K562 (cell line): ENCODE data around the gene MARS1. TPM values are rescaled to one million over a fixed set of nuclear protein-coding genes. Genes with fewer than 3 reads are reported as not detected.

Source experiments
- HDGF ChIP-seq: fragments of 450-650 bp; IDR thresholded peaks from 2 replicates; pipeline ENCODE4 v1.6.1; 2016
- IRF2 ChIP-seq: sonication (generic); formaldehyde crosslinking; IDR thresholded peaks from 2 replicates; pipeline ENCODE4 v1.8.1; 2022; ENCODE audit warnings: mild to moderate bottlenecking, missing genetic modification reagents
- MAZ ChIP-seq, 2 experiments: fragments of 450-650 bp in 1 of 2; sonication (generic) in 1 of 2; formaldehyde crosslinking; IDR thresholded peaks in 1 of 2; conservative IDR thresholded peaks in 1 of 2; 2 replicates each; pipeline versions ENCODE4 v1.4.0 to v1.5.0; 2020; ENCODE audit warnings: mild to moderate bottlenecking in 1 of 2, missing genetic modification reagents in 1 of 2
- PHTF2 ChIP-seq: fragments of 250-450 bp; sonication (Bioruptor Pico); IDR thresholded peaks from 2 replicates; pipeline ENCODE4 v1.5.0; 2021; ENCODE audit warnings: mild to moderate bottlenecking
- POLR2AphosphoS5 ChIP-seq: IDR thresholded peaks from 2 replicates; pipeline ENCODE4 v1.6.1; 2011; ENCODE audit warnings: mild to moderate bottlenecking, low read depth, low read length, moderate library complexity; ENCODE audit not compliant: control insufficient read depth, insufficient read depth
- SRSF1 ChIP-seq: fragments of 200-400 bp; formaldehyde crosslinking; IDR thresholded peaks from 2 replicates; pipeline ENCODE4 v1.6.1; 2017; ENCODE audit warnings: mild to moderate bottlenecking, low read depth, low read length, moderate library complexity
- ZFP30 ChIP-seq: fragments of 250-450 bp; sonication (Bioruptor Pico); IDR thresholded peaks from 2 replicates; pipeline ENCODE4 v1.8.0; 2022; ENCODE audit warnings: moderate library complexity, mild to moderate bottlenecking, inconsistent platforms, borderline replicate concordance
- ZNF384 ChIP-seq: IDR thresholded peaks from 2 replicates; pipeline ENCODE4 v1.6.1; 2012; ENCODE audit warnings: low read depth, low read length, improper control_type of control experiment
- ZNF41 ChIP-seq: fragments of 250-450 bp; sonication (Bioruptor Pico); conservative IDR thresholded peaks from 2 replicates; pipeline ENCODE4 v1.4.0; 2020; ENCODE audit warnings: mild to moderate bottlenecking
- ZNF780A ChIP-seq: fragments of 250-450 bp; sonication (Bioruptor Pico); IDR thresholded peaks from 2 replicates; pipeline ENCODE4 v1.5.0; 2021; ENCODE audit warnings: mild to moderate bottlenecking
- polyA plus RNA-seq, 8 experiments: library from polyadenylated mRNA; depleted of rRNA in 4 of 8; stranded (reverse) in 5 of 8; unstranded in 3 of 8; fragments of >200 nt; fragmentation: Nextera tagmentation in 2 of 8; fragmentation: Illumina TruSeq in 1 of 8; extraction: Ambion mirVana in 2 of 8; extraction: Trizol in 1 of 8; gene quantifications; 2 replicates each; pipeline versions ENCODE4 v1.2.1 to v1.2.3, GENCODE V29; 2011 to 2014; ENCODE audit warnings: inconsistent platforms in 1 of 8, missing spikeins in 1 of 8
- total RNA-seq, 7 experiments: library from RNA; depleted of rRNA in 6 of 7; stranded (reverse); fragments of >200 nt in 6 of 7; fragmentation: Illumina TruSeq in 2 of 7; extraction: Trizol in 2 of 7; gene quantifications; 2 replicates each; pipeline versions ENCODE4 v1.2.1 to v1.2.3, GENCODE V29; 2011 to 2021; ENCODE audit warnings: low replicate concordance in 1 of 7
- TF ChIP-seq, protein P1 (sequence below), 2 experiments: fragments of 450-650 bp; IDR thresholded peaks; 2 replicates each; pipeline ENCODE4 v1.6.1; 2016
- TF ChIP-seq, protein P2 (sequence below), 2 experiments: fragments of 450-650 bp in 1 of 2; IDR thresholded peaks; 2 replicates each; pipeline ENCODE4 v1.6.1; 2011 to 2017; ENCODE audit warnings: low read depth in 2 of 2, antibody characterized with exemption in 1 of 2, borderline replicate concordance in 1 of 2, low read length in 1 of 2, mild to moderate bottlenecking in 1 of 2, mixed read lengths in 1 of 2; ENCODE audit not compliant: control insufficient read depth in 1 of 2
- TF ChIP-seq, protein P3 (sequence below): fragments of 450-650 bp; formaldehyde crosslinking; IDR thresholded peaks from 2 replicates; pipeline ENCODE4 v1.4.0; 2022; ENCODE audit warnings: missing genetic modification characterization
- TF ChIP-seq, protein P4 (sequence below): fragments of 450-650 bp; formaldehyde crosslinking; IDR thresholded peaks from 2 replicates; pipeline ENCODE4 v1.4.0; 2020; ENCODE audit warnings: mild to moderate bottlenecking
- TF ChIP-seq, protein P5 (sequence below), 2 experiments: IDR thresholded peaks; 2 replicates each; pipeline ENCODE4 v1.6.1; 2012; ENCODE audit warnings: improper control_type of control experiment in 2 of 2, low read depth in 2 of 2, low read length in 2 of 2, borderline replicate concordance in 1 of 2

MARS1 gene
- total and polyA plus RNA-seq, 9 of the 15 experiments (the other 6 are each of a cell fraction or from before 2014, with no cell fraction given) = 117 to 382 (median 220) TPM

DNA sequence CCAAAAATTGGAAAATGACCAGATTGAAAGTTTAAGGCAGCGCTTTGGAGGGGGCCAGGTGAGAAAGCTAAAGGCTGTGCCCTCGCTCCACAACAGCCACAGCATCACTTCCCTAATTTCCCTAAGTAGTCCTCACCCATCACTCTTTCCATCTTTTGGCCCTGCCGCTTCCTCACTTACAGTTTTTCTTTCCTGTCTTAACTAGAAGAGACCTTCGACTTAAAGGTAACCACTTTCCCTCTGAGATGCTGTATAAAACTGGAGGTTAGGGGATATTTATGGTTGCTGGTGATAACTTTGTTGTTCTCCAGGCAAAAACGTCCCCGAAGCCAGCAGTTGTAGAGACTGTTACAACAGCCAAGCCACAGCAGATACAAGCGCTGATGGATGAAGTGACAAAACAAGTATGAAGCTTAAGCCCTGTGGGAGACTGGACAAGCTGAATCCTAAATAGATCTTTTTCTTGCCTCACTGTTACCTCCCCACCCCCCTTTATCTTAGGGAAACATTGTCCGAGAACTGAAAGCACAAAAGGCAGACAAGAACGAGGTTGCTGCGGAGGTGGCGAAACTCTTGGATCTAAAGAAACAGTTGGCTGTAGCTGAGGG, 28.2 kb downstream of the MARS1 start (continued):
- TF ChIP-seq IRF2 (no peak), PHTF2 (peak; percentile 22; the same call in 1 of the 2 replicates), SRSF1 (no peak), ZNF384 (no peak), POLR2AphosphoS5 (peak; percentile 15), ZNF41 (CRISPR knock-in tag) (peak; percentile 44; the same call in 1 of the 2 replicates), ZNF780A (peak; percentile 53; the same call in 1 of the 2 replicates), MAZ (CRISPR knock-in tag; conservative IDR thresholded peaks at IDR 0.05 in 1 of 2, IDR thresholded peaks at IDR 0.05 in 1 of 2) (peak in 1 of 2 experiments; percentile 47; a peak in 2 of 4 replicates), HDGF (no peak), ZFP30 (CRISPR knock-in tag) (peak; percentile 77; the same call in 1 of the 2 replicates)
- TF ChIP-seq, protein P1, sequence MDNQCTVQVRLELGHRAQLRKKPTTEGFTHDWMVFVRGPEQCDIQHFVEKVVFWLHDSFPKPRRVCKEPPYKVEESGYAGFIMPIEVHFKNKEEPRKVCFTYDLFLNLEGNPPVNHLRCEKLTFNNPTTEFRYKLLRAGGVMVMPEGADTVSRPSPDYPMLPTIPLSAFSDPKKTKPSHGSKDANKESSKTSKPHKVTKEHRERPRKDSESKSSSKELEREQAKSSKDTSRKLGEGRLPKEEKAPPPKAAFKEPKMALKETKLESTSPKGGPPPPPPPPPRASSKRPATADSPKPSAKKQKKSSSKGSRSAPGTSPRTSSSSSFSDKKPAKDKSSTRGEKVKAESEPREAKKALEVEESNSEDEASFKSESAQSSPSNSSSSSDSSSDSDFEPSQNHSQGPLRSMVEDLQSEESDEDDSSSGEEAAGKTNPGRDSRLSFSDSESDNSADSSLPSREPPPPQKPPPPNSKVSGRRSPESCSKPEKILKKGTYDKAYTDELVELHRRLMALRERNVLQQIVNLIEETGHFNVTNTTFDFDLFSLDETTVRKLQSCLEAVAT (IDR thresholded peaks at IDR 0.05) = peak in 1 of 2 experiments; percentile 39; a peak in 3 of 4 replicates
- TF ChIP-seq, protein P2, sequence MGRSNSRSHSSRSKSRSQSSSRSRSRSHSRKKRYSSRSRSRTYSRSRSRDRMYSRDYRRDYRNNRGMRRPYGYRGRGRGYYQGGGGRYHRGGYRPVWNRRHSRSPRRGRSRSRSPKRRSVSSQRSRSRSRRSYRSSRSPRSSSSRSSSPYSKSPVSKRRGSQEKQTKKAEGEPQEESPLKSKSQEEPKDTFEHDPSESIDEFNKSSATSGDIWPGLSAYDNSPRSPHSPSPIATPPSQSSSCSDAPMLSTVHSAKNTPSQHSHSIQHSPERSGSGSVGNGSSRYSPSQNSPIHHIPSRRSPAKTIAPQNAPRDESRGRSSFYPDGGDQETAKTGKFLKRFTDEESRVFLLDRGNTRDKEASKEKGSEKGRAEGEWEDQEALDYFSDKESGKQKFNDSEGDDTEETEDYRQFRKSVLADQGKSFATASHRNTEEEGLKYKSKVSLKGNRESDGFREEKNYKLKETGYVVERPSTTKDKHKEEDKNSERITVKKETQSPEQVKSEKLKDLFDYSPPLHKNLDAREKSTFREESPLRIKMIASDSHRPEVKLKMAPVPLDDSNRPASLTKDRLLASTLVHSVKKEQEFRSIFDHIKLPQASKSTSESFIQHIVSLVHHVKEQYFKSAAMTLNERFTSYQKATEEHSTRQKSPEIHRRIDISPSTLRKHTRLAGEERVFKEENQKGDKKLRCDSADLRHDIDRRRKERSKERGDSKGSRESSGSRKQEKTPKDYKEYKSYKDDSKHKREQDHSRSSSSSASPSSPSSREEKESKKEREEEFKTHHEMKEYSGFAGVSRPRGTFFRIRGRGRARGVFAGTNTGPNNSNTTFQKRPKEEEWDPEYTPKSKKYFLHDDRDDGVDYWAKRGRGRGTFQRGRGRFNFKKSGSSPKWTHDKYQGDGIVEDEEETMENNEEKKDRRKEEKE (IDR thresholded peaks at IDR 0.05; ENCODE audit: borderline replicate concordance in 1 of 2, control insufficient read depth in 1 of 2, low read depth in 2 of 2, low read length in 1 of 2) = peak in 1 of 2 experiments; percentile 33; a peak in 1 of 4 replicates
- TF ChIP-seq, protein P3, sequence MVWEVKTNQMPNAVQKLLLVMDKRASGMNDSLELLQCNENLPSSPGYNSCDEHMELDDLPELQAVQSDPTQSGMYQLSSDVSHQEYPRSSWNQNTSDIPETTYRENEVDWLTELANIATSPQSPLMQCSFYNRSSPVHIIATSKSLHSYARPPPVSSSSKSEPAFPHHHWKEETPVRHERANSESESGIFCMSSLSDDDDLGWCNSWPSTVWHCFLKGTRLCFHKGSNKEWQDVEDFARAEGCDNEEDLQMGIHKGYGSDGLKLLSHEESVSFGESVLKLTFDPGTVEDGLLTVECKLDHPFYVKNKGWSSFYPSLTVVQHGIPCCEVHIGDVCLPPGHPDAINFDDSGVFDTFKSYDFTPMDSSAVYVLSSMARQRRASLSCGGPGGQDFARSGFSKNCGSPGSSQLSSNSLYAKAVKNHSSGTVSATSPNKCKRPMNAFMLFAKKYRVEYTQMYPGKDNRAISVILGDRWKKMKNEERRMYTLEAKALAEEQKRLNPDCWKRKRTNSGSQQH (CRISPR knock-in tag) = peak; percentile 79
- TF ChIP-seq, protein P4, sequence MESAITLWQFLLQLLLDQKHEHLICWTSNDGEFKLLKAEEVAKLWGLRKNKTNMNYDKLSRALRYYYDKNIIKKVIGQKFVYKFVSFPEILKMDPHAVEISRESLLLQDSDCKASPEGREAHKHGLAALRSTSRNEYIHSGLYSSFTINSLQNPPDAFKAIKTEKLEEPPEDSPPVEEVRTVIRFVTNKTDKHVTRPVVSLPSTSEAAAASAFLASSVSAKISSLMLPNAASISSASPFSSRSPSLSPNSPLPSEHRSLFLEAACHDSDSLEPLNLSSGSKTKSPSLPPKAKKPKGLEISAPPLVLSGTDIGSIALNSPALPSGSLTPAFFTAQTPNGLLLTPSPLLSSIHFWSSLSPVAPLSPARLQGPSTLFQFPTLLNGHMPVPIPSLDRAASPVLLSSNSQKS = 0 out of 2 replicates have a peak, but pooled peaks have one; percentile 38
- TF ChIP-seq, protein P5, sequence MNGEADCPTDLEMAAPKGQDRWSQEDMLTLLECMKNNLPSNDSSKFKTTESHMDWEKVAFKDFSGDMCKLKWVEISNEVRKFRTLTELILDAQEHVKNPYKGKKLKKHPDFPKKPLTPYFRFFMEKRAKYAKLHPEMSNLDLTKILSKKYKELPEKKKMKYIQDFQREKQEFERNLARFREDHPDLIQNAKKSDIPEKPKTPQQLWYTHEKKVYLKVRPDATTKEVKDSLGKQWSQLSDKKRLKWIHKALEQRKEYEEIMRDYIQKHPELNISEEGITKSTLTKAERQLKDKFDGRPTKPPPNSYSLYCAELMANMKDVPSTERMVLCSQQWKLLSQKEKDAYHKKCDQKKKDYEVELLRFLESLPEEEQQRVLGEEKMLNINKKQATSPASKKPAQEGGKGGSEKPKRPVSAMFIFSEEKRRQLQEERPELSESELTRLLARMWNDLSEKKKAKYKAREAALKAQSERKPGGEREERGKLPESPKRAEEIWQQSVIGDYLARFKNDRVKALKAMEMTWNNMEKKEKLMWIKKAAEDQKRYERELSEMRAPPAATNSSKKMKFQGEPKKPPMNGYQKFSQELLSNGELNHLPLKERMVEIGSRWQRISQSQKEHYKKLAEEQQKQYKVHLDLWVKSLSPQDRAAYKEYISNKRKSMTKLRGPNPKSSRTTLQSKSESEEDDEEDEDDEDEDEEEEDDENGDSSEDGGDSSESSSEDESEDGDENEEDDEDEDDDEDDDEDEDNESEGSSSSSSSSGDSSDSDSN (IDR thresholded peaks at IDR 0.05; ENCODE audit: borderline replicate concordance in 1 of 2, low read depth in 2 of 2, low read length in 2 of 2) = no peak
